HepG2 (cell line): ENCODE results near the gene GGTA1. TPM values are rescaled to one million over a fixed set of nuclear protein-coding genes. Genes with fewer than 3 reads are reported as not detected.
"Not testable (repeated sequence)": the region's sequence is repeated elsewhere in the genome, so short reads cannot be mapped to it uniquely, and the experiment has no call there.

Experiments
- ATAC-seq: fragments of 200-7000 bp; cut with Tn5 transposase; 3 replicates; pipeline ENCODE4 v1.9.1; 2020; ENCODE audit warnings: mild to moderate bottlenecking, moderate library complexity
- BruUV-seq: library from RNA; stranded (reverse); fragments of 400-500 nt; replicated peaks from 2 replicates; lab custom pipeline; 2021; lab: Mats Ljungman, UMichigan
- CTCF ChIA-PET: fragments of 300-600 bp; formaldehyde crosslinking; extraction: SDS; loops from one replicate; lab custom pipeline; 2021; ENCODE audit warnings: low total read pairs, inconsistent platforms, low intra/inter-chr PET ratio; lab: Yijun Ruan, JAX
- POLR2A ChIA-PET: fragments of 350-600 bp; sonication (Branson Sonifier 250); formaldehyde crosslinking; loops from one replicate; lab custom pipeline; 2020; ENCODE audit warnings: antibody characterized with exemption, inconsistent platforms; lab: Yijun Ruan, JAX
- DNase-seq: peaks from one replicate; pipeline ENCODE4 v3.0.0-alpha.2; 2015; ENCODE audit warnings: low spot score
- FAIRE-seq: peaks from 3 replicates; lab custom pipeline; 2011; peaks lifted over from hg19 to GRCh38; lab: Jason Lieb, UNC
- H2AFZ ChIP-seq: one replicate; pipeline ENCODE4 v1.6.1; 2011; ENCODE audit warnings: low read length, inconsistent platforms
- H3K27ac ChIP-seq: fragments of 300-600 bp; 3 replicates; pipeline ENCODE4 v1.8.0; 2011; ENCODE audit warnings: mixed run types, mild to moderate bottlenecking, mixed read lengths, low read length, inconsistent platforms; ENCODE audit not compliant: insufficient read depth; ENCODE audit errors: extremely low read length
- H3K27me3 ChIP-seq, 2 experiments: fragments of 200-600 bp in 1 of 2; 2 replicates in 1 of 2; 3 replicates in 1 of 2; pipeline versions ENCODE4 v1.6.0 to v1.8.0; 2011; ENCODE audit warnings: low read length in 2 of 2, mild to moderate bottlenecking in 2 of 2, moderate library complexity in 2 of 2, inconsistent platforms in 1 of 2; ENCODE audit not compliant: insufficient read depth in 2 of 2, control insufficient read depth in 1 of 2
- H3K36me3 ChIP-seq, 2 experiments: fragments of 200-600 bp in 1 of 2; replicated peaks in 1 of 2; 2 replicates in 1 of 2; 3 replicates in 1 of 2; pipeline versions ENCODE4 v1.5.1 to v1.8.0; 2011; ENCODE audit warnings: low read length in 2 of 2, inconsistent platforms in 1 of 2; ENCODE audit not compliant: insufficient read depth in 2 of 2, control insufficient read depth in 1 of 2
- H3K4me1 ChIP-seq: 2 replicates; pipeline ENCODE4 v1.5.1; 2012; ENCODE audit warnings: low read length, inconsistent platforms; ENCODE audit not compliant: insufficient read depth
- H3K4me2 ChIP-seq: 2 replicates; pipeline ENCODE4 v1.6.0; 2011; ENCODE audit warnings: low read depth, low read length, inconsistent platforms
- H3K4me3 ChIP-seq, 3 experiments: fragments of 200-600 bp in 1 of 3; sonication (generic), shearing (Covaris generic) in 1 of 3; replicated peaks in 1 of 3; 2 replicates each; pipeline ENCODE4 v1.5.1; 2011 to 2016; ENCODE audit warnings: low read length in 3 of 3, inconsistent platforms in 2 of 3, low read depth in 2 of 3, mild to moderate bottlenecking in 2 of 3, control low read depth in 1 of 3, mixed read lengths in 1 of 3; ENCODE audit not compliant: insufficient read depth in 1 of 3
- H3K79me2 ChIP-seq: one replicate; pipeline ENCODE4 v1.6.1; 2011; ENCODE audit warnings: low read length, inconsistent platforms; ENCODE audit not compliant: insufficient read depth
- H3K9ac ChIP-seq: 2 replicates; pipeline ENCODE4 v1.6.0; 2011; ENCODE audit warnings: mild to moderate bottlenecking, low read depth, low read length, inconsistent platforms; ENCODE audit not compliant: insufficient read depth
- H3K9me3 ChIP-seq: 2 replicates; pipeline ENCODE4 v1.5.1; 2012; ENCODE audit warnings: mild to moderate bottlenecking, low read length
- H4K20me1 ChIP-seq: 2 replicates; pipeline ENCODE4 v1.6.0; 2011; ENCODE audit warnings: inconsistent platforms, mild to moderate bottlenecking, low read length, moderate library complexity; ENCODE audit not compliant: insufficient read depth
- FUBP1 ChIP-seq: sonication (generic); formaldehyde crosslinking; IDR thresholded peaks from 2 replicates; pipeline ENCODE4 v1.5.1; 2020; ENCODE audit warnings: missing genetic modification reagents, mild to moderate bottlenecking, borderline replicate concordance
- HNF1A ChIP-seq, 2 experiments: sonication (generic) in 1 of 2; formaldehyde crosslinking in 1 of 2; IDR thresholded peaks; 2 replicates each; pipeline versions ENCODE4 v1.4.0 to v1.6.1; 2016 to 2020; ENCODE audit warnings: borderline replicate concordance in 1 of 2, low read depth in 1 of 2, mild to moderate bottlenecking in 1 of 2, missing genetic modification reagents in 1 of 2
- PHF21A ChIP-seq: sonication (generic); formaldehyde crosslinking; IDR thresholded peaks from 2 replicates; pipeline ENCODE4 v1.5.0; 2020; ENCODE audit warnings: mild to moderate bottlenecking, missing genetic modification reagents
- ZNF766 ChIP-seq: sonication (generic); formaldehyde crosslinking; IDR thresholded peaks from 2 replicates; pipeline ENCODE4 v1.5.0; 2020; ENCODE audit warnings: missing genetic modification reagents, borderline replicate concordance
- WGBS: methylation state at CpG from one replicate; pipeline ENCODE4 v1.1.6; 2017; ENCODE audit warnings: low lambda C conversion rate; 5-methylcytosine and 5-hydroxymethylcytosine counted together
- in situ Hi-C: cut with HindIII; loops from 2 replicates; pipeline ENCODE4 v1.10.0; 2017; ENCODE audit warnings: low pct_unique_long_range_greater_than_20kb; ENCODE audit not compliant: extremely low pct_ligation_motif_present
- intact Hi-C: fragments of 100-400 bp; cut with micrococcal nuclease; formaldehyde crosslinking; loops from one replicate; pipeline ENCODE4 v1.10.0; 2022; ENCODE audit not compliant: unreplicated experiment
- polyA plus RNA-seq, 8 experiments: library from polyadenylated mRNA; depleted of rRNA in 3 of 8; stranded (reverse) in 7 of 8; unstranded in 1 of 8; fragments of >200 nt; fragmentation: Illumina TruSeq in 4 of 8; extraction: Trizol in 4 of 8; gene quantifications; 2 replicates each; pipeline versions ENCODE4 v1.2.1 to v1.2.3, GENCODE V29; 2011 to 2016; ENCODE audit warnings: low read depth in 4 of 8, missing spikeins in 1 of 8, mixed read lengths in 1 of 8; ENCODE audit not compliant: insufficient read depth in 1 of 8
- total RNA-seq, 5 experiments: library from RNA; depleted of rRNA; stranded (reverse); fragments of >200 nt; fragmentation: Illumina TruSeq; extraction: Trizol; gene quantifications; 2 replicates each; pipeline ENCODE4 v1.2.3, GENCODE V29; 2016; ENCODE audit warnings: low read depth in 1 of 5
- TF ChIP-seq, protein P1 (sequence below): sonication (generic); formaldehyde crosslinking; IDR thresholded peaks from 2 replicates; pipeline ENCODE4 v1.9.0; 2021; ENCODE audit warnings: mild to moderate bottlenecking, missing genetic modification reagents

The GGTA1 gene
- total and polyA plus RNA-seq, 2 of the 13 experiments (the other 11 are each of a cell fraction or from before 2014, with no cell fraction given): not detected

DNA sequence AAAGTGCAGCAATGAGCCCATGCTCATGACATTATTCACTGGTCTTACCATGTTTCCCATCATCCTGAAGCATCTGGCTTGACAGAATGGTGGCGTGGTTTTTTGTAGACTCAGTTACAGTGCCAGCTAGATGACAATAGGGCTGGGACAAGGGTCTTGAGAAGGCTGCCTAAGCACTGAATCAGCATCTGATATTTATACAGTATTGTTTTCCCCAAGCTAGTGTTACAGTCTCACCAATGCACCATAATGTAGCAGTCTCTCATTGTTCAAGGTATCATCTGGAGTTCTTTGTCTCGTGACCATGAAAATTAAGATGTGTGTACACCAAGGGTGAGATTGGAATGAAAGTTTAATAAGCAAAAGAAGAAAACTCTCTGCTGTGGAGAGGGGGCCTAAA lies 19.0 kb upstream of the GGTA1 start (continued):
- TF ChIP-seq HNF1A (IDR thresholded peaks at IDR 0.05; ENCODE audit: low read depth): no peak
- no peak for TF ChIP-seq HNF1A (CRISPR knock-in tag; IDR thresholded peaks at IDR 0.05; ENCODE audit: borderline replicate concordance)
- no peak for TF ChIP-seq ZNF766
- TF ChIP-seq, protein P1, sequence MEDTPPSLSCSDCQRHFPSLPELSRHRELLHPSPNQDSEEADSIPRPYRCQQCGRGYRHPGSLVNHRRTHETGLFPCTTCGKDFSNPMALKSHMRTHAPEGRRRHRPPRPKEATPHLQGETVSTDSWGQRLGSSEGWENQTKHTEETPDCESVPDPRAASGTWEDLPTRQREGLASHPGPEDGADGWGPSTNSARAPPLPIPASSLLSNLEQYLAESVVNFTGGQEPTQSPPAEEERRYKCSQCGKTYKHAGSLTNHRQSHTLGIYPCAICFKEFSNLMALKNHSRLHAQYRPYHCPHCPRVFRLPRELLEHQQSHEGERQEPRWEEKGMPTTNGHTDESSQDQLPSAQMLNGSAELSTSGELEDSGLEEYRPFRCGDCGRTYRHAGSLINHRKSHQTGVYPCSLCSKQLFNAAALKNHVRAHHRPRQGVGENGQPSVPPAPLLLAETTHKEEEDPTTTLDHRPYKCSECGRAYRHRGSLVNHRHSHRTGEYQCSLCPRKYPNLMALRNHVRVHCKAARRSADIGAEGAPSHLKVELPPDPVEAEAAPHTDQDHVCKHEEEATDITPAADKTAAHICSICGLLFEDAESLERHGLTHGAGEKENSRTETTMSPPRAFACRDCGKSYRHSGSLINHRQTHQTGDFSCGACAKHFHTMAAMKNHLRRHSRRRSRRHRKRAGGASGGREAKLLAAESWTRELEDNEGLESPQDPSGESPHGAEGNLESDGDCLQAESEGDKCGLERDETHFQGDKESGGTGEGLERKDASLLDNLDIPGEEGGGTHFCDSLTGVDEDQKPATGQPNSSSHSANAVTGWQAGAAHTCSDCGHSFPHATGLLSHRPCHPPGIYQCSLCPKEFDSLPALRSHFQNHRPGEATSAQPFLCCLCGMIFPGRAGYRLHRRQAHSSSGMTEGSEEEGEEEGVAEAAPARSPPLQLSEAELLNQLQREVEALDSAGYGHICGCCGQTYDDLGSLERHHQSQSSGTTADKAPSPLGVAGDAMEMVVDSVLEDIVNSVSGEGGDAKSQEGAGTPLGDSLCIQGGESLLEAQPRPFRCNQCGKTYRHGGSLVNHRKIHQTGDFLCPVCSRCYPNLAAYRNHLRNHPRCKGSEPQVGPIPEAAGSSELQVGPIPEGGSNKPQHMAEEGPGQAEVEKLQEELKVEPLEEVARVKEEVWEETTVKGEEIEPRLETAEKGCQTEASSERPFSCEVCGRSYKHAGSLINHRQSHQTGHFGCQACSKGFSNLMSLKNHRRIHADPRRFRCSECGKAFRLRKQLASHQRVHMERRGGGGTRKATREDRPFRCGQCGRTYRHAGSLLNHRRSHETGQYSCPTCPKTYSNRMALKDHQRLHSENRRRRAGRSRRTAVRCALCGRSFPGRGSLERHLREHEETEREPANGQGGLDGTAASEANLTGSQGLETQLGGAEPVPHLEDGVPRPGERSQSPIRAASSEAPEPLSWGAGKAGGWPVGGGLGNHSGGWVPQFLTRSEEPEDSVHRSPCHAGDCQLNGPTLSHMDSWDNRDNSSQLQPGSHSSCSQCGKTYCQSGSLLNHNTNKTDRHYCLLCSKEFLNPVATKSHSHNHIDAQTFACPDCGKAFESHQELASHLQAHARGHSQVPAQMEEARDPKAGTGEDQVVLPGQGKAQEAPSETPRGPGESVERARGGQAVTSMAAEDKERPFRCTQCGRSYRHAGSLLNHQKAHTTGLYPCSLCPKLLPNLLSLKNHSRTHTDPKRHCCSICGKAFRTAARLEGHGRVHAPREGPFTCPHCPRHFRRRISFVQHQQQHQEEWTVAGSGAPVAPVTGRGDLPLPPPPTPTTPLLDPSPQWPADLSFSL (CRISPR knock-in tag): no peak
- TF ChIP-seq FUBP1: no peak
- TF ChIP-seq PHF21A (CRISPR knock-in tag): no peak
- TF ChIP-seq, all 625 proteins: peak for 0

GRCh38 chr9:121513166-121513565 lies 13.5 kb upstream of the GGTA1 start:
- DNase-seq, H3K27me3 ChIP-seq, in situ Hi-C loops, H3K79me2 ChIP-seq, CTCF ChIA-PET, H3K27ac ChIP-seq, H3K4me1 ChIP-seq, FAIRE-seq, H3K36me3 ChIP-seq, ATAC-seq, H3K9ac ChIP-seq, H4K20me1 ChIP-seq, H3K4me2 ChIP-seq, H2AFZ ChIP-seq, H3K4me3 ChIP-seq, BruUV-seq, intact Hi-C loops, H3K9me3 ChIP-seq, POLR2A ChIA-PET: not testable (repeated sequence)
- WGBS: 47% methylated on average over 4 of the region's 4 CpGs
